Right ventricle myocardium superior (tissue), 1 donor: ENCODE data around the gene ARID3C. TPM values are rescaled to one million over a fixed set of nuclear protein-coding genes. Genes with fewer than 3 reads are reported as not detected.

Experiments used
- total RNA-seq: library from RNA; stranded (reverse); fragmentation: NEBNext Ultra II Directional; extraction: Animal tissue kit (Norgen Biotek cat#: 25700); gene quantifications from one replicate; pipeline ENCODE4 v1.2.1, GENCODE V29; 2021
- donor health status: DM: no; HTN: yes; CAD: no; lungs with severe emphysema.

The ARID3C gene
- total RNA-seq, 1 donor from 2014 or later = not detected

Other genes with a start within 250 kb of the ARID3C start
- 20.6 TPM for gene FAM219A, start 170.5 kb downstream of the ARID3C start, total RNA-seq
- not detected for gene DNAI1, start 170.3 kb downstream of the ARID3C start, total RNA-seq
- 0.48 TPM for gene ENHO, start 106.1 kb downstream of the ARID3C start, total RNA-seq
- 7.8 TPM for gene CNTFR, start 39.3 kb downstream of the ARID3C start, total RNA-seq
- gene RPP25L, start 17.0 kb downstream of the ARID3C start, total RNA-seq = 43.4 TPM
- gene DCTN3, start 8.6 kb downstream of the ARID3C start, total RNA-seq = 129 TPM
- gene SIGMAR1, start 8.7 kb upstream of the ARID3C start, total RNA-seq = 22.2 TPM
- 53.8 TPM for gene GALT, start 17.6 kb upstream of the ARID3C start, total RNA-seq
- 48.8 TPM for gene IL11RA, start 23.1 kb upstream of the ARID3C start, total RNA-seq
- gene CCL27, start 33.6 kb upstream of the ARID3C start, total RNA-seq = not detected
- gene CCL19, start 62.2 kb upstream of the ARID3C start, total RNA-seq = 0.70 TPM
- gene CCL21, start 81.1 kb upstream of the ARID3C start, total RNA-seq = 4.9 TPM